NCI-H774 (cell line): ENCODE measurements around the gene TFAM.
A peak's percentile ranks its signal among the peaks of the same experiment; 100 is the strongest.

Experiments
- DNase-seq: peaks from one replicate; lab custom pipeline; 2025; lab: John Stamatoyannopoulos, UW

TFAM gene

DNA sequence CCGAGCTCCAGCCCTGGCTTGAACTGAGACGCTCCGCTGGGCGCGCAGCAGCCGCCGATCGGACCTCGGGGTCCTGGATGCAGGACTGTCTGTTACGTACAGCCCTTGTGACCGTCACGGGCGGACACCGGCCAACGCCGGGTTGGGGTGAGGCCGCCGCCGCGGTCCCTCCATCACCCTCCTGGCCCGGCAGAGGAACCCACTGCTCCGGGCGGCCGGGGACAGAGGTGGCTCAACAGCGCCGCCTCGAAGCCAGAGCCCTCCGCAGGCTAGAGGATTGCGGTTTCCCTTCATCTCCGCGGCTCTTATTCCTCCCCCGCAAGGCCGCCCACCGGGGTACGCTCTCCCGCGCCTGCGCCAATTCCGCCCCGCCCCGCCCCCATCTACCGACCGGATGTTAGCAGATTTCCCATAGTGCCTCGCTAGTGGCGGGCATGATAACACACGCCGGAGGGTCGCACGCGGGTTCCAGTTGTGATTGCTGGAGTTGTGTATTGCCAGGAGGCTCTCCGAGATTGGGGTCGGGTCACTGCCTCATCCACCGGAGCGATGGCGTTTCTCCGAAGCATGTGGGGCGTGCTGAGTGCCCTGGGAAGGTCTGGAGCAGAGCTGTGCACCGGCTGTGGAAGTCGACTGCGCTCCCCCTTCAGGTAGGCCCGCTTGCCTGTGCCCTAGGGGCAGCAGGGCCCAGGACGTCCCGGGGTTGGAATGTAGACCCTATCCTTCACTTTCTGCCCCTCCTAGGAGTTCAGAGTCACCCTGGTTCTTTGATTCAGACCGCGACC is at the start of gene TFAM:
Gene TFAM, plus strand, starts transcription at position 412 of the 785 bp plus-strand sequence. Its CDS starts 138 bp downstream, at position 550.
- peak; percentile 87 for DNase-seq

GRCh38 chr10:58336242-58336641 is 49.0 kb upstream of the TFAM start:
- DNase-seq: no peak

DNA sequence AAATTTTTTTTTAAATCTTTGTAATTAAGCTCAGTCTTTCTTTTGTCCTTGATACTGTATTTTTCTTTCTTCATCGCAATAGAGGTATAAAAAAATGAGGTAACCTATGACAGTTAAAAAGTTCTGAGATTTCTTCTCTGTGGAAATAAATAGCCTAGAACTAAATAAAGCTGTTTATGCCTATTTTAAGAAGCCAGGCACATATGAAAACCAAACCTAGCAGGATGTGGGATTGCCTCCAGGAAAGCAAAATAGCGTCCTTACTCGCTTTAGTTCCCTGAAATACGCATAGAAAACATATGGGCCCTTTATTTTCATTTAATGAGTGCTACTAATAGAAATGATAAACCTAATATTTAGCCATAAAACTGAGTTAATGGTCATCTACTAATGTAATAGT is 43.8 kb upstream of the TFAM start:
- DNase-seq: no peak

DNA sequence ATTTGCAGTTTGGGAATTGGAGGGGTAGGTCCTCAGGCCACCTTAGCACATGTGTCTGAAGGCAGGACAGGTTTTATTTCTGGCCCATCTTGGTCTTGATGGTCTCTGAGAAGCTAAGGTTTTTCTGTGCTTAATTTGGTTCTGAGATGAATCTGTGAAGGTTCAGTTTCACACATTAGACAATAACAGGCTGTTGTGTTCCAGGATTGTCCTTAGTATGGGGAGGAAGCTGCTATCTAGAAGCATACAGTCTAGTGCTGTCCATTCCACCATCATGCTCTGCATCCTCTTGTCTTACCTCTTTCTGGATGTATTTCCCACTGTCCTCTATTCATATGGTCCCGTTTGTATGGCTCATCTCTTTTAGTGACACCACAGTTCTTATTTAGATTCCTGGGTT is 43.3 kb upstream of the TFAM start:
- no peak for DNase-seq

GRCh38 chr10:58347967-58348366 is 37.2 kb upstream of the TFAM start:
- DNase-seq: no peak

DNA sequence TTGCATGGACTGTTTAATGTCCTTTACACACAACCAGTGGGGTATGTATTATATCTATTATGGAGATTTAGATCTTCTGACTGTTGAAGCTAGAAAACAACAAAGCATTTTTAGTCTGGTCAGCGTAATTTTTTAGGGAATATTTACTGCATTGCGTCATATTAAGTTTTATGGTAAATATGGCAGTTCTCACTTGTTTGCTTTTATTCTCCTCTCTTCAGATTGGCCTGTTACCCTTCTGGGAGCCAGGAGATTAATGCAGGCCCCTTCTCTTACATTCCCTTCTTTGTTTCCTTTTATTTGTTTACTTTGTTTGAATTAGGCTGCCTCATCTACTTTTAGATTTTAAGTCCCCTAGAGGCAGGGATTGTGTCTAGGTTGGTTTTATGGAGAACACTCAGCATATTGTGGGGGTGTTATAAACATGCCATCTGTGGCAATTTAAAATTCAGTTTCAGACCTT is 36.6 kb upstream of the TFAM start:
- DNase-seq: peak; percentile 19

DNA sequence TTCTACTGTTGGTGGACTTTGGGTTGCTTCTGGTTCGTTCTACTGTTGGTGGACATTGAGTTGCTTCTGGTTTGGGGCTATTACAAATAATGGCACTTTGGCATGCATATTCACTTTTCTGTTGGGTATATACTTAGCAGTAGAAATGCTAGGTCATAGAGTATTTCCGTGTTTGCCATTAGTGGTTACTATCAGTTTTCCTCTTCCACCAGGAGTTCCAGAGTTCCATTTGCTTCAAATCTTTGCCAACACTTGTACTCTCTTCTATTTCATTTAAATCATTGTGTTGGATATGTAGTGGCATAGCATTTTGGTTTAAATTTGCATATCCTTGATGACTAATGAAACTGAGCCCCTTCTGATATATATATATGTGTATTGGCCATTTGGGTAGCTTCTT is 35.2 kb upstream of the TFAM start:
- no peak for DNase-seq

- no peak for DNase-seq
These were observed 34.4 kb upstream of the TFAM start for GRCh38 chr10:58350619-58351323.

- DNase-seq: no peak
These were observed 33.3 kb upstream of the TFAM start for GRCh38 chr10:58351616-58352578.

- no peak for DNase-seq
These were observed 32.1 kb upstream of the TFAM start for GRCh38 chr10:58352956-58353610.

DNA sequence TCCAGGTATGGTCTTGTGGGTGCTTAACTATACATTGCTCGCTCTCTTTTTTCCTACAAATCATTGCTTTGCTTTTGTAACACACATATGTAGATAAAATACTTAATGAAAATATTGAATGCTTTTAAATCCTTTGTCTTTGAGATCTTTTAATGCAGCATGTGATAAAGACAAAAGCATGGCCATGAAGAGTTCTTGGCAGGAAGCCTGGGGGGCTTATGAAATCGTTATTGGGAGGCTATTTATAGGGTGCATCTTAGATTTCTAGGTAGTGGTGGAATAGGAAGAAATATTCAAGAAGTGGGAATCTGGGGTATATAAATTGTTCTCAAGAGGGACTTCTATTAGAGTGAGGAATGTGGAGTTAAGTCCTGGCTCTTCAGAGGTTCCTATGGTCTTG is 28.5 kb upstream of the TFAM start:
- no peak for DNase-seq

DNA sequence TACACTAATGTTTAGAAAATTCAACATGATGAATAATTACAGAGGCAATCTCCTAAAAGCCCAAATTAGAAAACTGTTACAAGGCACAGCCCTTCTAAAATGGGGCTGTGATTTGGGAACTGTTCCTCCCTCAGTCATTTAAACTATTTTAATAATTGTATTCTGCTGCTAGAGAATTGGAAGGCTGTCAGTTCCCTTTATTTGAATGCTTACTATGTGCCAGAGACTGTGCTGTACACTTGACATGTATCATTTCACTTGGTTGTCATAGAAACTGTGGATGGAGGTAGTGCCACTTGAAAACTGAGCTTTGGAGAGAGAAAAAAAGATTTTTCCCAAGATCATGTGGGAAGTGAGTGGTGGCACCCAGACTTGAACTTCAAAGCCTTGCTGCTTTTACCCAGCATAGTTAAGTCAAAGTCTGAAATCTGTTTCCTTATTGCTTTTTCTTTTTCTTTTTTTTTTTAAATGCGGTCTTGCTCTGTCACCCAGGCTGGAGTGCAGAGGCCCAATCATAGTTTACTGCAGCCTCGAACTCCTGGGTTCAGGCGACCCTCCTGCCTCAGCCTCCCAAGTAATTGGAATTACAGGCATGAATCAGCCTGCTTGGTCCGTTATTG is 26.8 kb upstream of the TFAM start:
- peak; percentile 5 for DNase-seq

DNA sequence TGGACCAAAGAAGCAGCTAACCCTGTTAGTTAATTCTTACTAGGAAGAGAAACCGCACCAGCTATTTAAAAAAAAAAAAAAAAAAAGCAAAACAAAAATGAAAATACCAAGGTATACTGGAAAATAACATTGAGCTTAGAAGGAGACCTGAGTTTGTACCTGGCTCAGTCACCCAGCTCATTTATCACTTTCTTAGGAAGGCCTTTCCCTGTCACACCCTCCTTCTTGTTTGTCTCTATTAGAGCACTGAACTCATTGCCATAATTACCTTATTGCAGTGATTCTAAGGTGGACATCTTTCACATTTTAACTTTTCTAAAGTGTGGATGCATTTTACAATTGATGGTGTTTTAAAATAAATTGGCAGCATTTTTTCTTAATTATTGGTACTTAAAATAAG is 26.3 kb upstream of the TFAM start:
- no peak for DNase-seq

DNA sequence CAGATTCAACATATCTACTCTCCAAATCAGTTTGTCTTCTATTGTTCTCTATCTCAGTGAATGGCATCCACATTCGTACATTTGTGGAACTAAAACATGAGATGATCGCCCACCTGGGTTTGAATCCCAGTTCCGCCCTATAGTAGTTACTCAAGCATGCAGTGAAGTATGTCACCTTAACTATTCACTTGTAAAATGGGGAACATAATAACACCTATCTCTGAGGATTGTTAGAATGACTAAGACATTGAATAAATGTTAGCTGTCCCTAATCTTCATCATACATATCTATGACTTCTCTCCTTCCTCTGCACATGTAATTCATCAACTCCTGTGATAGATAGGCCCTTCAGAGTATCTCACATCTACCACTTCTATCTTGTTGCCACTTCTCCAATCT is 25.7 kb upstream of the TFAM start:
- no peak for DNase-seq

DNA sequence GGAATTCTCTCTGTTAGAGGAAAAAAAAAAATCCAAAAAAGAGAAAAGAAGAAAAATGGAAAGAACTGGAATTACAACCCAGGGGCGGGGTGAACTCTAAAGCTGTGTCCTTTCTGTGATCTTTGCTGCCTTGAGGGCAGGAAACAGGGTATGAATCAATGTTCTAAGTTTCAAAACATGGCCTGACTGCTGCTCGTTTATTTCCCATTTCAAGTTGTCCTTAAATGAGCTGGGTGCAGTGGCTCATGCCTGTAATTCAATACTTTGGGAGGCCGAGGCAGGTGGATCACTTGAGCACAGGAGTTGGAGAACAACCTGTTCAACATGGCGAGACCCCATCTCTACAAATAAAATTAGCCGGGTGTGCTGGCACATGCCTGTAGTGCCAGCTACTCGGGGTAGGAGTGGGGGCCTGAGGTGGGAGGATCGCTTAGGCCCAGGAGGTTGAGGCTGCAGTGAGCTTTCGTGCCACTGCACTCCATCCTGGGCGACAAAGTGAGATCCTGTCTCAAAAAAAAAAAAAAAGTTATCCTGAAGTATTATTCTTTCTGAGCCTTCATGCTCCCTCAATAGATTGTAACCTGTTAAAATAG is 24.7 kb upstream of the TFAM start:
- no peak for DNase-seq

GRCh38 chr10:58361353-58361752 is 23.9 kb upstream of the TFAM start:
- no peak for DNase-seq

DNA sequence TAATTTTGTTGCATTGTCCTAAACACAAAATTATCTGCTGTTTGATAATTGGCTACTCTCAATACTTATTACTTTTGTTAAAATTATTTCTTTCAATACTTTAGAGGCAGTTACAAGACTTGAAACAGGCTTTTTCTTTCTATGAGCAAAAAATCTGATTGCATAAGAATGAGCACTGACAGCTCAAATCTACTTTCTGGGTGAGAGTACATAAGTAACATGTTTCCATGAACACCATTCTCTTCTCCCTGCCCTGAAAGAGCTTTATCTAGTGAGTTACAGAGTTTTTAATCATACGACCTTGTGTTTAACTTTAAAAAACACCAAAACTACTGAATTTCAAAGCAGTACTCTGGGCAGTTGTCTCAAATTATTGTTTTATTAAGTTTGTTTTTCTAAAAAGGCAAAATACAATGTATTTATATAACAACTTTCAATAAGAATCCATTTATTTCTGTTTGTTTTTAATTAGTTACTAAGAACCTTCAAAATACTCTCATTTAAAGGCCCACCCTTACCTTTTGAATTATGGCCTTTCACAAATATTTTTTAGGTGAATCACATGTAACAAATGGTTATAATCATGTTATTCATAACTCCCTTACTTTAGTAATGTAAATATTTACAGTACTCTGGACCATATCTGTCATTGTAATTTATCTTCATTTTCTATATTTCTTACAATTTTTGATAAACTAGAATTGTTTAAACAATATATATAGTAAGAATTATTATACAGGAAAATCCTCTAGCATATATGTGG is 23.0 kb upstream of the TFAM start:
- DNase-seq: no peak

DNA sequence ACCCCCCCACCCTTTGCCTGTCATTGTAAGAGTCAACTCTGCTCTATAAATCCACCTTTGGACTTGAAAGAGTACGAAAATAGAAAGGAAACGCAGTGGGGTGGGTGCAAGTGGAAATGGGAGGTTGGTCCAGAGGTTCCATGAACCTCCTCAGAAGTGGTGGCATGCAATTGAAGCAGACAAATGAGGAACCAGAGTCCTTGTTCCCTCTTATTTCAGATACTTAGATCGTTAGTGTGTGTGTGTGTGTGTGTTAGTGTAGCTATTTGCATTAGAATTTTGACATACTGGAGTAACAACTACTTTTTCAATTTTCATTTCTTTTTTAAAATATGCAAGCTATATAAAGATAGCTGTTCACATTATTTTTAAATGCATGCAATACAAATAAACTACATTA is 18.1 kb upstream of the TFAM start:
- DNase-seq: no peak

DNA sequence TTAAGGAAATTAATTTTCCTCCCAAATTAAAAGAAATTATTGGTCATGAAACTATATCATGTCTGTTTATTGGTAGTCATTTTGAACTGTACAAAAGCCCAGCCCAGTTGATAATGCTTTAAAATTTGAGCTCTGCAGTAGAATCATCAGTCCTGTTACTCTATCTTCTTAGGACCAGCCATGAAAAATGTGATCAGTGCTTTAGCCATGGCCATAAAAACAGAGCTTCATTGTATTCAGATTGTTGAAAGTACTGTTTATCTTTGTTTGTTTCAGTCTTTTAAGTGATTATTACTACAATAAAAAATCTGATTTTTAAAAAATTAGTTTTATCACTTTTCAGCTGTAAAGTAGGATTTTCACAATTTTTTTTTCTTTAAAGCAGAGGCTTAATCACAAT is 13.7 kb upstream of the TFAM start:
- DNase-seq: no peak
